GM19328 (cell line): ENCODE results near the gene PODXL.
"Not testable (repeated sequence)": the region's sequence is repeated elsewhere in the genome, so short reads cannot be mapped to it uniquely, and the experiment has no call there.

Experiments used
- ATAC-seq: cut with Tn5 transposase; IDR thresholded peaks from one replicate; pipeline ENCODE4 v1.9.1; 2021; ENCODE audit warnings: mild to moderate bottlenecking, moderate library complexity; ENCODE audit not compliant: unreplicated experiment

The PODXL gene

GRCh38 chr7:131513245-131514061 lies 43.0 kb downstream of the PODXL start:
- ATAC-seq, result peak; percentile 93

- no peak for ATAC-seq
Measured at GRCh38 chr7:131511774-131512535, 44.5 kb downstream of the PODXL start.

- ATAC-seq, result no peak
Measured at GRCh38 chr7:131511071-131511470, 45.4 kb downstream of the PODXL start.

GRCh38 chr7:131509781-131510180 lies 46.6 kb downstream of the PODXL start:
- no peak for ATAC-seq

GRCh38 chr7:131508754-131509486 lies 47.5 kb downstream of the PODXL start:
- ATAC-seq, result no peak

- ATAC-seq, result no peak
Measured at GRCh38 chr7:131507592-131508331, 48.7 kb downstream of the PODXL start.

- no peak for ATAC-seq
Measured at GRCh38 chr7:131506597-131506996, 49.8 kb downstream of the PODXL start.

GRCh38 chr7:131505636-131506557 lies 50.5 kb downstream of the PODXL start:
- no peak for ATAC-seq

GRCh38 chr7:131505037-131505620 lies 51.3 kb downstream of the PODXL start:
- ATAC-seq, result not testable (repeated sequence)

GRCh38 chr7:131504157-131504899 lies 52.1 kb downstream of the PODXL start:
- no peak for ATAC-seq

GRCh38 chr7:131503639-131504038 lies 52.8 kb downstream of the PODXL start:
- ATAC-seq, result no peak

GRCh38 chr7:131502810-131503508 lies 53.5 kb downstream of the PODXL start:
- ATAC-seq, result no peak

GRCh38 chr7:131501930-131502685 lies 54.3 kb downstream of the PODXL start:
- ATAC-seq, result no peak

GRCh38 chr7:131501422-131501821 lies 55.0 kb downstream of the PODXL start:
- peak; percentile 73 for ATAC-seq

- no peak for ATAC-seq
Measured at GRCh38 chr7:131500357-131500756, 56.1 kb downstream of the PODXL start.

- ATAC-seq, result no peak
Measured at GRCh38 chr7:131499801-131500200, 56.6 kb downstream of the PODXL start.

GRCh38 chr7:131498237-131498885 lies 58.1 kb downstream of the PODXL start:
- no peak for ATAC-seq
